Ishikawa (cell line): ENCODE data around the gene CIT.

Experiments used
- CEBPB ChIP-seq: IDR thresholded peaks from 2 replicates; pipeline ENCODE4 v1.6.1; 2012
- CREB1 ChIP-seq: IDR thresholded peaks from 2 replicates; pipeline ENCODE4 v1.6.1; 2012; ENCODE audit warnings: low read depth
- EGR1 ChIP-seq: IDR thresholded peaks from 2 replicates; pipeline ENCODE4 v1.6.1; 2012
- EP300 ChIP-seq: IDR thresholded peaks from 2 replicates; pipeline ENCODE4 v1.6.1; 2012; ENCODE audit warnings: borderline replicate concordance
- FOXM1 ChIP-seq: IDR thresholded peaks from 2 replicates; pipeline ENCODE4 v1.6.1; 2012; ENCODE audit warnings: low read depth, borderline replicate concordance
- NFIC ChIP-seq: IDR thresholded peaks from 2 replicates; pipeline ENCODE4 v1.6.1; 2012
- RAD21 ChIP-seq: IDR thresholded peaks from 2 replicates; pipeline ENCODE4 v1.6.1; 2012; ENCODE audit warnings: low read depth
- TAF1 ChIP-seq: IDR thresholded peaks from 2 replicates; pipeline ENCODE4 v1.6.1; 2012; ENCODE audit warnings: low read depth, mild to moderate bottlenecking
- TCF12 ChIP-seq: IDR thresholded peaks from 2 replicates; pipeline ENCODE4 v1.6.1; 2012; ENCODE audit warnings: low read depth
- TEAD4 ChIP-seq: IDR thresholded peaks from 2 replicates; pipeline ENCODE4 v1.6.1; 2012
- YY1 ChIP-seq: IDR thresholded peaks from 2 replicates; pipeline ENCODE4 v1.6.1; 2012; ENCODE audit warnings: low read depth
- ZBTB7A ChIP-seq: IDR thresholded peaks from 2 replicates; pipeline ENCODE4 v1.6.1; 2012; ENCODE audit warnings: low read depth
- TF ChIP-seq, protein P1 (sequence below): IDR thresholded peaks from 2 replicates; pipeline ENCODE4 v1.6.1; 2012
- TF ChIP-seq, protein P2 (sequence below): IDR thresholded peaks from 2 replicates; pipeline ENCODE4 v1.6.1; 2012; ENCODE audit warnings: low read depth, mild to moderate bottlenecking
- TF ChIP-seq, protein P3 (sequence below): IDR thresholded peaks from 2 replicates; pipeline ENCODE4 v1.6.1; 2012

Gene CIT

DNA sequence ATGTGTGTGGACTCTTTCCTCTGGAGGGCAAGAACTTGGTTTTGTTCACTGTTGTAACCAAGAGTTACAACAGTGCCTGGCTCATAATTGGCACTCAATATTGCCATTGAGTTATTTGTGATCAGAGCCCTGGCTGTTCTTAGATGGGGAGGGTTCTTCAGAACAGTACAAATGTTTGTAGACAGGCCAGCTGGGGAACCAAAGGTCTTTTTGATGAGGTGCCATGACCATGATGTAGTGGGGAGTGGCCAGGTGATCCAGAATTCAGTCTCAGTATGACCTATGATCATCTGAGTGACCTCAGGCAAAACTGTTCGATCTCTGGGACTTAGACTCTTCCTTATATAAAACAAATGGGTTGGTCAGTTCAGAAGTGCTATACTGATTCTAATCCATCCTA is 212.5 kb downstream of the CIT start:
- TF ChIP-seq EGR1 (no peak), NFIC (no peak), TCF12 (no peak), FOXM1 (no peak)
- TF ChIP-seq, protein P1, sequence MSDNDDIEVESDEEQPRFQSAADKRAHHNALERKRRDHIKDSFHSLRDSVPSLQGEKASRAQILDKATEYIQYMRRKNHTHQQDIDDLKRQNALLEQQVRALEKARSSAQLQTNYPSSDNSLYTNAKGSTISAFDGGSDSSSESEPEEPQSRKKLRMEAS, result no peak

DNA sequence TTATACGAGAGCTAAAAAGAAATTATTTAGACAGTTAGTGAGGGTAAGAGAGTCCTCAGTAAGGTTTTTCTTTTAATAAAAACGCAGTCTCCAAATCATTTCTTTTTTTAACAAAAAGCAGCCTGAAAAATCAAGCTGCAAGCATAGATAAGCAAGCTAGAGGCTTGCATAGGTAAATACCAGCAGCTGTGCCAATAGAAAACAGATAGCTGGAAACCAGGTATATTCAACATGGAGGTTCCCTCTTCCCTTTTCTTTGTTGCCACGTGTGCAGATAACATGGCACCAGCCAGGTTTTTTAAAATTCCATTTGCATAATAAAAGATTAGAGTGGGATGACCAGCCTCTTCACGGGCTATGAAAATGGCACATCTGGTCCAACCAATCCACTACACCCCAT is 215.2 kb downstream of the CIT start:
- no peak for TF ChIP-seq NFIC
- TF ChIP-seq, protein P1, result no peak
- TF ChIP-seq CEBPB, result no peak
- TF ChIP-seq FOXM1, result no peak
- TF ChIP-seq EGR1, result no peak
- no peak for TF ChIP-seq YY1
- no peak for TF ChIP-seq TCF12
- no peak for TF ChIP-seq CREB1
- TF ChIP-seq EP300, result no peak
- no peak for TF ChIP-seq RAD21
- TF ChIP-seq TAF1, result no peak
- no peak for TF ChIP-seq ZBTB7A
- TF ChIP-seq TEAD4, result no peak
- TF ChIP-seq, protein P2, sequence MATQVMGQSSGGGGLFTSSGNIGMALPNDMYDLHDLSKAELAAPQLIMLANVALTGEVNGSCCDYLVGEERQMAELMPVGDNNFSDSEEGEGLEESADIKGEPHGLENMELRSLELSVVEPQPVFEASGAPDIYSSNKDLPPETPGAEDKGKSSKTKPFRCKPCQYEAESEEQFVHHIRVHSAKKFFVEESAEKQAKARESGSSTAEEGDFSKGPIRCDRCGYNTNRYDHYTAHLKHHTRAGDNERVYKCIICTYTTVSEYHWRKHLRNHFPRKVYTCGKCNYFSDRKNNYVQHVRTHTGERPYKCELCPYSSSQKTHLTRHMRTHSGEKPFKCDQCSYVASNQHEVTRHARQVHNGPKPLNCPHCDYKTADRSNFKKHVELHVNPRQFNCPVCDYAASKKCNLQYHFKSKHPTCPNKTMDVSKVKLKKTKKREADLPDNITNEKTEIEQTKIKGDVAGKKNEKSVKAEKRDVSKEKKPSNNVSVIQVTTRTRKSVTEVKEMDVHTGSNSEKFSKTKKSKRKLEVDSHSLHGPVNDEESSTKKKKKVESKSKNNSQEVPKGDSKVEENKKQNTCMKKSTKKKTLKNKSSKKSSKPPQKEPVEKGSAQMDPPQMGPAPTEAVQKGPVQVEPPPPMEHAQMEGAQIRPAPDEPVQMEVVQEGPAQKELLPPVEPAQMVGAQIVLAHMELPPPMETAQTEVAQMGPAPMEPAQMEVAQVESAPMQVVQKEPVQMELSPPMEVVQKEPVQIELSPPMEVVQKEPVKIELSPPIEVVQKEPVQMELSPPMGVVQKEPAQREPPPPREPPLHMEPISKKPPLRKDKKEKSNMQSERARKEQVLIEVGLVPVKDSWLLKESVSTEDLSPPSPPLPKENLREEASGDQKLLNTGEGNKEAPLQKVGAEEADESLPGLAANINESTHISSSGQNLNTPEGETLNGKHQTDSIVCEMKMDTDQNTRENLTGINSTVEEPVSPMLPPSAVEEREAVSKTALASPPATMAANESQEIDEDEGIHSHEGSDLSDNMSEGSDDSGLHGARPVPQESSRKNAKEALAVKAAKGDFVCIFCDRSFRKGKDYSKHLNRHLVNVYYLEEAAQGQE, result no peak
- TF ChIP-seq, protein P3, sequence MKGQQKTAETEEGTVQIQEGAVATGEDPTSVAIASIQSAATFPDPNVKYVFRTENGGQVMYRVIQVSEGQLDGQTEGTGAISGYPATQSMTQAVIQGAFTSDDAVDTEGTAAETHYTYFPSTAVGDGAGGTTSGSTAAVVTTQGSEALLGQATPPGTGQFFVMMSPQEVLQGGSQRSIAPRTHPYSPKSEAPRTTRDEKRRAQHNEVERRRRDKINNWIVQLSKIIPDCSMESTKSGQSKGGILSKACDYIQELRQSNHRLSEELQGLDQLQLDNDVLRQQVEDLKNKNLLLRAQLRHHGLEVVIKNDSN, result no peak

DNA sequence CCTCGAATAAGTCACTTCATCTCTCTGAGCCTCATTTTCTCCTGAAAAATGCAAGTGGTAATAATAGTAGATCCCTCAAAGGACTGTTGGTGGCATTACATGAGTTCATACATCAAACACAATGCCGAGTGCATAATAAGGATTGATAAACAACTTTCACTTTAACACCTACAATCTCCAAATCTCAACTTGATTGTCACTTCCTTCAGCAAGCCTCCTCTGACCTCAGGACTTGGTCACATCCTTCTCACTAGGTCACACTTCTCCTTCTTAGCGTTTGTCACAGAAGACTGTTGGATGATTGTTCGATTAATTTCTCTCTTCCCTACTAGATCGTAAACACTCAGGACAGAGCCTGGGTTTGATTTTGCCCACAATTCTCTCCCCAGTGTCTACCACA is 217.0 kb downstream of the CIT start:
- TF ChIP-seq CREB1 (no peak), YY1 (no peak), EGR1 (no peak), FOXM1 (no peak), NFIC (no peak), EP300 (no peak), ZBTB7A (no peak), TEAD4 (no peak), CEBPB (no peak), RAD21 (no peak), TAF1 (no peak)
- TF ChIP-seq, protein P1, result no peak
- TF ChIP-seq, protein P3, result no peak
- TF ChIP-seq, protein P2, result no peak

DNA sequence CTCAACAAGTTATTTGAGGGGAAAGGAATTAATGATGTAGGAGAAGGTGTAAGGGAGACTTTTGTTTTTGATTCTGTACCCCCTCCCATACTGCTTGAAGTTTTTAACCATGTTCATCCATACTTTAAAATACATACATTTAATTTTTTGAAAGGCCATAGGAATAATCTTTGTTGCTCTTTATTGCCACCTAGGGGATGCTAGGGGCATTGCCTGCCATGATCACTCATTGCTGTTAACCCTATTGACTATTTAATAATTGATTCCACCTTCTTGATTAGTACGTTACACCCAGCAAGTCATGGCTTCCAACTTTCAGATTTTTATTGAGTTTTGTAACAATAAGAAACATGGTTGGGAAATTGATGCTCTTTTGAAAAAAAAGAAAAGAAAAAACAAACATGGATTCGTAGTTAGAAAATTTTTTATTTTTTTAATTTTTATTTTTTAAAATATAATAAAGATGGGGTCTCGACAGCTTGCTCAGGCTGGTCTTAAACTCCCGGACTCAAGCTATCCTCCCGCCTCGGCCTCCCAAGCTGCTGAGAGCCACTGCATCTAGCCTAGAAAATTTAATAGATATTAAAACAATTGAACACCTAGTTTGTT is 217.7 kb downstream of the CIT start:
- peak; percentile 40; the same call in 1 of the 2 replicates for TF ChIP-seq RAD21
- TF ChIP-seq FOXM1, result no peak

DNA sequence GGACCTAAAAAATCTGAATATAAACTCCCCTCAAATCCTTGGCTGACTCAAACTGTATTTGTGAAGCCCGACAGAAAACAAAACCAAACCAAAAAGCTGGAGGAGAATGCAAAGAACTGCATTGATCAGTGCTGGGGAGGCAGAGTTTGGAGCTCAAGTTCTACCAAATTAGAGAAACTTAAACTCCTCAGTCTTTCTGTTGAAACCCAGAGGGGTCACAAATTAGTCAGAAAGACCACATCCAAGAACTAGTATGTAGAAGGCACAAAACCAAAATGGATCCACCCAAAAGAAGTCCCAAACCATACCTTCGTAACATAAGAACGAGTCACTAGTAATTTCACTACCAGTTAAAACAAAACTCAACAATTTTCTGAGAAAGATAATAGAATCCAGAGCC is 224.5 kb downstream of the CIT start:
- TF ChIP-seq YY1 (no peak), TAF1 (no peak), FOXM1 (no peak), NFIC (no peak), ZBTB7A (no peak), CEBPB (no peak), CREB1 (no peak), TEAD4 (no peak), EP300 (no peak), TCF12 (no peak), RAD21 (no peak)
- TF ChIP-seq, protein P3, result no peak
- TF ChIP-seq, protein P1, result no peak
